GM21825 (cell line): ENCODE data around the gene DCAF12.
"Not testable (repeated sequence)": the region's sequence is repeated elsewhere in the genome, so short reads cannot be mapped to it uniquely, and the experiment has no call there.

ENCODE experiments used
- ATAC-seq: cut with Tn5 transposase; IDR thresholded peaks from one replicate; pipeline ENCODE4 v1.9.1; 2021; ENCODE audit warnings: mild to moderate bottlenecking, moderate library complexity; ENCODE audit not compliant: unreplicated experiment

DCAF12 gene

DNA sequence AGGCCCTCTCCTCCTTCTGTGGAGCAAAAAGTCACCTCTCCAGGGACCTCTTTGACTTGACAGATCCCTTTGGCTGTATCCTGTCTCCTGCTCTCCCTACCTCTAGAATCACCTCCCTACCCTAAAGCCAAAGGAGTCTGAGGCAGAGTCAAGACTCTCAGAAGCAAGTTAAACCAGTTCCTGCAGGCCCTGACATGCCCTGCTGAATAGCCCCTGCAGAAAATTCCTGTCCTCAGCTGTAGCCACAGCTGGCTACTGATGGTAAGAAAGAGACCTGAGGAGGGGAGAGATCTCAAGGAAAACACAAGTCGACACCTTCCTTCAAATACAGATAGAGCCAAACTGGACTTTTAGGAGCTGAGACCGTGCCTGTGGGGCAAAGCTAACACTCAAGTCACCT, 54.1 kb downstream of the DCAF12 start:
- no peak for ATAC-seq

DNA sequence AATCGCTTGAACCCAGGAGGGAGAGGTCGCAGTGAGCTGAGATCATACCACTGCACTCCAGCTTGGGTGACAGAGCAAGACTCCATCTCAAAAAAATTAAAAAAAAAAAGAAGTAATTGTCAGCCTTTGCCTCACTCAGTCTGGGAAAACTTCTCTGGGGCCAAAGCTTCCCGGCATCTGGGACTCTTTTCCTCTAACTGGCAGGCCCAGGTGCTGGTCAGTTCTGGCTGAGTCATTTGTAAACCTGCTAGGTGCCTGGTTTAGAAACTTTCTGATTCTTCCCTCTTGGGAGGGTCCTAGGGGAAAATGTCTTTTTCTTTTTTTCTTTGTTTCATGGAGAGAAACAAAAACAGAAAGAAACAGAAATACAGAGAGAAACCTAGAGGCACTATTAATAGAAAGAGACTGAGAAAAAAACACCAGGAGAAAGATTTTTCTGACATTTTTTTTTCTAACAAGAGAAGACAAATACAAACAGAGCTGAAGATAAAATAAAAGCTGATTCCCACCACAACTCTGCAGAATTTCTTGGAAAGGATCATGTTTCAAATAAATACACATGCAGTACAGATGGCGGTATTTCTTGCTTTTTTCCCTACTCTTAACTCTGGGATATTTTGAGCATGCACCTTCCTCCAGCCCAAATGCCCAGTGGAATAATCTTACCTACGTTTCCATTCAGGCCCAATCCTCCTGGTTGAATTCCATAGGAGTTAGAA, 55.7 kb downstream of the DCAF12 start:
- no peak for ATAC-seq

- no peak for ATAC-seq
Observed at GRCh38 chr9:34069831-34070230, 56.7 kb downstream of the DCAF12 start.

DNA sequence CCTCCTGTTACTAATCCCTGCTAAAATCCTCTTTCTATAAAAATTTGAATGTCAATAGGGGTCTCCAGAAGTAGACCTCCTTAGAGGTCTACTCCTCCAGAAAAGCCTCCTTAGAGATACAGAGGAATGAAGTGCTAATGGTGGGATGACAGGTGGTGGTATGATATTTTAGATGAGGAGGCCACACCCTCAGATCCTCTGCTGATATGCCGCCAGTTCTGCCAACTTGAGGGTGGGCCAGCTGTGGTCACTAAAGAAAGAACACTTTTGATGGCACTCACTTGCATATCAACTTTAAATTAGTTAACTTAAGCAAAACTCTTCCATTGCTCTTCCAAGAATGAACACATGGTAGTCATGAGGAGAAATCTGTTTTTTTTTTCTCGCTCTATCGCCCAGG, 61.0 kb downstream of the DCAF12 start:
- ATAC-seq, result no peak

DNA sequence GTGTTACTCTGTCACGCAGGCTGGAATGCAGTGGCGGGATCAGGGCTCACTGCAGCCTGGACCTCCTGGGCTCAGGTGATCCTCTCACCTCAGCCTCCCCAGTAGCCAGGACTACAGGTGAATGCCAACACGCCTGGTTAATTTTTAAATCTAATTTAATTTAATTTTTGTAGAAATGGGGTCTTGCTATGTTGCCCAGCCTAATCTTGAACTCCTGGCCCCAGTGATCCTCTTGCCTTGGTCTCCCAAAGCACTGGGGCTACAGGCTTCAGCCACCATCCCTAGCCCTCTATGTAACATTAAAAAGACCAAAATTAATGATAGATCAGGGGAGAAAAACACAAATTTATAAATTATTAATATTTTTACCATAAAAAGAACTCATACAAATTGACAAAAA, 66.5 kb downstream of the DCAF12 start:
- ATAC-seq, result no peak

DNA sequence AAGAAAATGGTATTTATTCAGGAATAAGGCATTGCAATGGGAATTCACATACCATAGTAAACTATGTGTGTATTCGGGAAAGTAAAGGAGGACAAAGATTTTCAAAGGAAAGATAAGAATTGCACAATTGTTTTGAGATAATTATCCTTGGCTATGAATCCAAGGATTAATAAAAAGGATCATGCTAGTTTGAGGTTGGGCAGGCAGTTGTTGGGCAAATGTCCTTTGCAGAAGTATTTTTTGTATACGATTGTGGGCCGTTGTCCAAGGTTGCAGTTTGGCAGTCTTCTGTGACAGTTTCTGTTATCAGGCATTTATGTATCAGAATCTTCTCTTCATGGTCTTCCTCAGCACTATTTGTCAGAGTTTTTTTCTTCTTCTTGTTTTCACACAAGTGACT, 67.2 kb downstream of the DCAF12 start:
- no peak for ATAC-seq

- ATAC-seq, result no peak
Observed at GRCh38 chr9:34049630-34050384, 76.7 kb downstream of the DCAF12 start.

- peak; percentile 73 for ATAC-seq
Observed at GRCh38 chr9:34048727-34049629, 77.5 kb downstream of the DCAF12 start, which contains the start of gene UBAP2. TSS of gene UBAP2 (minus strand) at chr9:34048887. CDS start at chr9:34017148, 31,739 bp downstream.

DNA sequence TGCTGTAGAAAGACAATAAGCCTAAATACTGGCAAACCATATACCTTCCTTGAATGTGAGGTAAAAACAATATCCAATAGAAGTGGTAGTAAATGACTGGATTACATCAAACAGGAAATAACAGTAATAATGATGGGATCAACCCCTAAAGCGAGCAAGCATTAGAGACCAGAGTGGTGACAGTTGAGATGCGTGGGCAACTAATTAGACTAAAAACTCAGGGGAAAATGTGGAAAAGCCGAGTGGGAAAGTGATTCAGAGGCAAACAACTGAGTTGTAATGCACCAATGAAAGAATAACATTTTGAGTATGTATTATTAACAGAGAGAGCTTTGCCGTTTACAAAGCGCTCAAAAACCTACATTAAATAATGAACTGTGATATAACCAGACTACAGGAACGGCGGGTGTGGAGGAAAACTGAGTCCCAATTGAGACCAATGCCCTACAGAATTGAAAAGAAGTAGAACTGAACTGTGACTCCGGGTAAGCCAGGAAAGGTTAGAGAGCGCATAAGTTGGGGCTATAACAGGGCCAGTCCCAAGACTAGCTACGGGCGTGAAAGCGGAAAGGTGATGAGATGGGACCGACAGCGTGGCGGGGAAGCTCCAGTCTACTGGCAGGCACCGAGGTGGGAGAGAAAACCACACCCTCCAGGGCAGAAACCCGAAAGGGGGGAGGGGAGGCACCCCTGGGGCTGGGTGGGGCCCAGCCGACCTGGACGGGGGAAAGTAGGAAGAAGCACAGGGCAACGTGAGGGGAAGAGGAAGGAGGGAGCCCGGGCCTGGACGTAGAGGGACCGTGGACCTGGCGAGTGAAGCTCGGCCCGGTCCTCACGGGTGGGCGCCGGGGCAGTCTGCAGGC, 78.4 kb downstream of the DCAF12 start:
- peak; percentile 27 for ATAC-seq

GRCh38 chr9:34046784-34047379, 79.6 kb downstream of the DCAF12 start:
- ATAC-seq, result no peak

DNA sequence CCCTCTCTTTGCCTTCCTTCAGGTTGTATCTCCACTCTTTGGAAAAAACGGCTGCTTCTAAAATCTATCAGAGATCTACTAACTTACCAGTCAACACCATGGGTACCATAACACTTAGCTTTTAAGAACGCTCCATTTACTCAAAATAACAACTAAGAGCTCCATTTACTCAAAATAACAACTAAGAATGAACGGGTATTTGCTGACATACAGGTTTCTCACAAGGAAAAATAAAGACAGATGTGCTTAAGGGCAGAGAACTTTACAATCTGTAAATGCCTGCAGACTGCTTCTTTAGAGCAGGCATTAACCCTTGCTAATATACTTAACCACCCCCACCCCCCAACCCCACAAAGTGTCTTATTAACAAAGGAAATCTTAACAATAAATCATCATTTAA, 80.6 kb downstream of the DCAF12 start:
- no peak for ATAC-seq

DNA sequence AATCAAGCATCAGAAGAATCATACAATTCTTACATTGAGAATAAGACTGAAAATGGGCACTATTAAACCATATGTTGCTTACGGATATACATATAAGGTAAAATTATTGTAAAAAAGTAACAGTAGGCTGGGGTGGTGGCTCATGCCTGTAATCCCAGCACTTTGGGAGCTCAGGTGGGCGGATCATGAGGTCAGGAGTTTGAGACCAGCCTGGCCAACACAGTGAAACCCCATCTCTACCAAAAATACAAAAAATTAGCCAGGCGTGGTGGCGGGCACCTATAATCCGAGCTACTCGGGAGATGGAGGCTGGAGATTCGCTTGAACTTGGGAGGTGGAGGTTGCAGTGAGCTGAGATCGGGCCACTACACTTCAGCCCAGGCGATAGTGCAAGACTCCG, 84.4 kb downstream of the DCAF12 start:
- not testable (repeated sequence) for ATAC-seq

DNA sequence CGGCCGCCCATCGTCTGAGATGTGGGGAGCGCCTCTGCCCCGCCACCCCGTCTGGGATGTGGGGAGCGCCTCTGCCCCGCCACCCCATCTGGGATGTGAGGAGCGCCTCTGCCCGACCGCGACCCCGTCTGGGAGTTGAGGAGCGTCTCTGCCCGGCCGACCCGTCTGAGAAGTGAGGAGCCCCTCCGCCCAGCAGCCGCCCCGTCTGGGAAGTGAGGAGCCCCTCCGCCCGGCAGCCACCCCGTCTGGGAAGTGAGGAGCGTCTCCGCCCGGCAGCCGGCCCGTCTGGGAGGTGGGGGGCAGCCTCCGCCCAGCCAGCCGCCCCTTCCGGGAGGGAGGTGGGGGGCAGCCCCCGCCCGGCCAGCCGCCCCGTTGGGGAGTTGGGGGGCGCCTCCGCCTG, 87.6 kb downstream of the DCAF12 start:
- ATAC-seq, result not testable (repeated sequence)

GRCh38 chr9:34037626-34038025, 88.9 kb downstream of the DCAF12 start:
- no peak for ATAC-seq

- no peak for ATAC-seq
Observed at GRCh38 chr9:34036625-34037024, 89.9 kb downstream of the DCAF12 start.
